ENCODE results near the gene ADORA2B.

DNA sequence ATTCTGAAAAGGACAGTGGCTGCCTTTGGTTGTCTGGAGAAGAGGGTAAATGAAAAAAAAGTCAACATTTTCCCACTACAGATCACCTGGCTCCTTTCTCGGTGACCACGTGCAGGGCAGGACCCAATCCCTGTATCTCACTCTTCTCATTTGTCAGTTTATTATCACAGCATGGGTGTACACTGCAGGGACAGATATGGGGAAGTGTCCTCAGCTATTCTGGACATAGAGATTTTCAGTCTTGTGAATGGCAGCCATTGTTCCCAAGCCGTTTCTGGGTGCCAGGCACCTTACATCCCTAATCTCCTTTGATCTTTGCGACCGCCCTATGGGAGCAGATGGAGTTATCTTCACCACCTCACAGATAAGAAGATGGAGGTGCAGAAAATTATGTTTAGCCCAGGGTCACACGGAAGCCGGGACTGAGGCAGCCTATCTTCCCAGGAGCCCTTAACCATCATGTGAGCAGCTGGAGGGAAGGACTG lies 7.2 kb downstream of the ADORA2B start:
- TF ChIP-seq, protein P1, sequence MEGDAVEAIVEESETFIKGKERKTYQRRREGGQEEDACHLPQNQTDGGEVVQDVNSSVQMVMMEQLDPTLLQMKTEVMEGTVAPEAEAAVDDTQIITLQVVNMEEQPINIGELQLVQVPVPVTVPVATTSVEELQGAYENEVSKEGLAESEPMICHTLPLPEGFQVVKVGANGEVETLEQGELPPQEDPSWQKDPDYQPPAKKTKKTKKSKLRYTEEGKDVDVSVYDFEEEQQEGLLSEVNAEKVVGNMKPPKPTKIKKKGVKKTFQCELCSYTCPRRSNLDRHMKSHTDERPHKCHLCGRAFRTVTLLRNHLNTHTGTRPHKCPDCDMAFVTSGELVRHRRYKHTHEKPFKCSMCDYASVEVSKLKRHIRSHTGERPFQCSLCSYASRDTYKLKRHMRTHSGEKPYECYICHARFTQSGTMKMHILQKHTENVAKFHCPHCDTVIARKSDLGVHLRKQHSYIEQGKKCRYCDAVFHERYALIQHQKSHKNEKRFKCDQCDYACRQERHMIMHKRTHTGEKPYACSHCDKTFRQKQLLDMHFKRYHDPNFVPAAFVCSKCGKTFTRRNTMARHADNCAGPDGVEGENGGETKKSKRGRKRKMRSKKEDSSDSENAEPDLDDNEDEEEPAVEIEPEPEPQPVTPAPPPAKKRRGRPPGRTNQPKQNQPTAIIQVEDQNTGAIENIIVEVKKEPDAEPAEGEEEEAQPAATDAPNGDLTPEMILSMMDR (IDR thresholded peaks at IDR 0.05): no peak
- TF ChIP-seq POLR2A (IDR thresholded peaks at IDR 0.05): no peak
